OCI-LY1 (cell line): ENCODE data around the gene CSGALNACT2.

Experiments used
- H2AFZ ChIP-seq: fragments of 200-600 bp; sonication (generic), shearing (Covaris generic); 2 replicates; pipeline ENCODE4 v1.6.0; 2014; ENCODE audit warnings: antibody characterized with exemption, mild to moderate bottlenecking, low read length
- H3F3A ChIP-seq: fragments of 200-600 bp; sonication (generic), shearing (Covaris generic); 2 replicates; pipeline ENCODE4 v1.6.0; 2014; ENCODE audit warnings: mild to moderate bottlenecking, antibody characterized with exemption, low read length, moderate library complexity; ENCODE audit not compliant: insufficient read depth
- H3K27ac ChIP-seq: fragments of 200-600 bp; sonication (generic); 2 replicates; pipeline ENCODE4 v1.5.1; 2014; ENCODE audit warnings: low read length, mixed run types, mild to moderate bottlenecking, low read depth; ENCODE audit not compliant: poor library complexity, severe bottlenecking
- H3K27me3 ChIP-seq: fragments of 200-600 bp; sonication (generic); 2 replicates; pipeline ENCODE4 v1.6.0; 2014; ENCODE audit warnings: antibody characterized with exemption, mild to moderate bottlenecking, low read length, moderate library complexity; ENCODE audit not compliant: insufficient read depth
- H3K36me3 ChIP-seq: fragments of 200-600 bp; sonication (generic); 2 replicates; pipeline ENCODE4 v1.6.1; 2014; ENCODE audit warnings: mild to moderate bottlenecking, antibody characterized with exemption, low read length, moderate library complexity, mixed read lengths; ENCODE audit not compliant: insufficient read depth
- H3K4me1 ChIP-seq: fragments of 200-600 bp; sonication (generic); 2 replicates; pipeline ENCODE4 v1.5.1; 2014; ENCODE audit warnings: mild to moderate bottlenecking, low read length, moderate library complexity; ENCODE audit not compliant: insufficient read depth, severe bottlenecking
- H3K4me2 ChIP-seq: fragments of 200-600 bp; sonication (generic), shearing (Covaris generic); 2 replicates; pipeline ENCODE4 v1.6.1; 2014; ENCODE audit warnings: low read length
- H3K4me3 ChIP-seq: fragments of 200-600 bp; sonication (generic); 2 replicates; pipeline ENCODE4 v1.5.1; 2014; ENCODE audit warnings: low read length, low read depth, mild to moderate bottlenecking, mixed read lengths; ENCODE audit not compliant: poor library complexity, severe bottlenecking
- H3K79me2 ChIP-seq: fragments of 200-600 bp; shearing (Covaris generic); 2 replicates; pipeline ENCODE4 v1.6.1; 2016; ENCODE audit warnings: mixed run types, low read length, mixed read lengths; ENCODE audit not compliant: insufficient read depth
- H3K9ac ChIP-seq: fragments of 200-600 bp; sonication (generic), shearing (Covaris generic); 2 replicates; pipeline ENCODE4 v1.6.1; 2014; ENCODE audit warnings: mild to moderate bottlenecking, low read length, mixed read lengths
- H3K9me2 ChIP-seq: fragments of 200-600 bp; sonication (generic), shearing (Covaris generic); 2 replicates; pipeline ENCODE4 v1.6.1; 2014; ENCODE audit warnings: low read depth, mild to moderate bottlenecking, low read length, mixed read lengths
- H3K9me3 ChIP-seq: fragments of 200-600 bp; shearing (Covaris generic); 2 replicates; pipeline ENCODE4 v1.6.1; 2014; ENCODE audit warnings: low read length, mixed read lengths
- H4K20me1 ChIP-seq: fragments of 200-600 bp; sonication (generic), shearing (Covaris generic); 2 replicates; pipeline ENCODE4 v1.6.0; 2016; ENCODE audit warnings: mild to moderate bottlenecking, low read length; ENCODE audit not compliant: insufficient read depth
- EZH2 ChIP-seq: fragments of 200-600 bp; sonication (generic), shearing (Covaris generic); IDR thresholded peaks from 2 replicates; pipeline ENCODE4 v1.8.0; 2017; ENCODE audit warnings: borderline replicate concordance, mixed run types, mild to moderate bottlenecking, antibody characterized with exemption, low read length, moderate library complexity, mixed read lengths
- TF ChIP-seq, protein P1 (sequence below): fragments of 200-600 bp; sonication (generic), shearing (Covaris generic); IDR thresholded peaks from 2 replicates; pipeline ENCODE4 v1.5.1; 2017; ENCODE audit warnings: mild to moderate bottlenecking, antibody characterized with exemption, low read length, moderate library complexity, mixed read lengths

The CSGALNACT2 gene

DNA sequence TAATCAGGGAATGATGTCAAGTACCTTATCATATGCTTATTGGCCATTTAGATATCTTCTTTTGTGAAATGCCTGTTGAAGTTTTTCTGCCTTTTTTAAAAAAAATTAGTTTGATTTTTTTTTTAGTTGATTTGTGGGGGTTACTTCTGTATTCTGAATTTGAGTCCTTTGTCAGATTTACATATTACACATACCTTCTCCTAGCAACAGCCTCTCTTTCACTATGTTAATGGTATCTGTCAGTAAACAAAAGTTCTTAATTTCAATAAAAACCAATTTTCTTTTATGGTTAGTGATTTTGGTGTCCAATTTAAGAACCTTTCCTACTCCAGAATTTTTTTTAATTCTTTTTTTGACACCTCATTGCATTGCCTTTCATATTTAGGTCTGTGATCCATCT, 52.0 kb downstream of the CSGALNACT2 start:
- no peaks in the 10 kb centered on the region for H3F3A ChIP-seq

DNA sequence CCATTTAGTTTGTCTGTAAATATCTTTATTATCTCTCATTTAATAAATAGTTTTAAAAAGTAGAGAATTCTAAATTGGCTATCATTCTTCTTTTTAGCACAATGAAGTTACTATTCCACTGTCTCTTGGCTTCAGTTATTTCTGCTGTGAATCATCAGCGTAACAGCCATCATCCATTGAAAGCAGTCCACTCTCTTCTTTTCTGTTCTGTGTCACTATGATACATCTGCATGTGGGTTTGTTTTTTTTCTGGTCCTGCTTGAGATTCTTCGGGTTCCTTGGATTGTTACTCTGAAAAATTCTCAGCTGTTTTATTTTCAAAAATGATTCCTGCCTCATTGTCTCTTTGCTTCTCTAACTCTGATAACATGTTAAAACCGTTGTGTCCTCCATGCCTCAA, 52.5 kb downstream of the CSGALNACT2 start:
- no peaks in the 10 kb centered on the region; the same call in 1 of the 2 replicates for H3K36me3 ChIP-seq
- no peak overlapping the region for H2AFZ ChIP-seq
- H3K9me2 ChIP-seq, result no peaks in the 10 kb centered on the region
- no peaks in the 10 kb centered on the region for H3F3A ChIP-seq
- H3K79me2 ChIP-seq, result no peaks in the 10 kb centered on the region
- no peaks in the 10 kb centered on the region for H3K9me3 ChIP-seq
- no peaks in the 10 kb centered on the region for H3K27me3 ChIP-seq
- H3K4me2 ChIP-seq, result no peak overlapping the region
- H4K20me1 ChIP-seq, result no peaks in the 10 kb centered on the region
- H3K4me1 ChIP-seq, result no peaks in the 10 kb centered on the region
- TF ChIP-seq, protein P1, sequence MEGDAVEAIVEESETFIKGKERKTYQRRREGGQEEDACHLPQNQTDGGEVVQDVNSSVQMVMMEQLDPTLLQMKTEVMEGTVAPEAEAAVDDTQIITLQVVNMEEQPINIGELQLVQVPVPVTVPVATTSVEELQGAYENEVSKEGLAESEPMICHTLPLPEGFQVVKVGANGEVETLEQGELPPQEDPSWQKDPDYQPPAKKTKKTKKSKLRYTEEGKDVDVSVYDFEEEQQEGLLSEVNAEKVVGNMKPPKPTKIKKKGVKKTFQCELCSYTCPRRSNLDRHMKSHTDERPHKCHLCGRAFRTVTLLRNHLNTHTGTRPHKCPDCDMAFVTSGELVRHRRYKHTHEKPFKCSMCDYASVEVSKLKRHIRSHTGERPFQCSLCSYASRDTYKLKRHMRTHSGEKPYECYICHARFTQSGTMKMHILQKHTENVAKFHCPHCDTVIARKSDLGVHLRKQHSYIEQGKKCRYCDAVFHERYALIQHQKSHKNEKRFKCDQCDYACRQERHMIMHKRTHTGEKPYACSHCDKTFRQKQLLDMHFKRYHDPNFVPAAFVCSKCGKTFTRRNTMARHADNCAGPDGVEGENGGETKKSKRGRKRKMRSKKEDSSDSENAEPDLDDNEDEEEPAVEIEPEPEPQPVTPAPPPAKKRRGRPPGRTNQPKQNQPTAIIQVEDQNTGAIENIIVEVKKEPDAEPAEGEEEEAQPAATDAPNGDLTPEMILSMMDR, result no peak
- no peak for TF ChIP-seq EZH2
- H3K9ac ChIP-seq, result no peak overlapping the region
- H3K27ac ChIP-seq, result no peak overlapping the region
- no peak overlapping the region for H3K4me3 ChIP-seq

More for the DNA sequence above, 52.0 kb downstream of the CSGALNACT2 start:
- H3K27me3 ChIP-seq, result no peaks in the 10 kb centered on the region
- H3K4me2 ChIP-seq, result no peak overlapping the region
- H4K20me1 ChIP-seq, result no peaks in the 10 kb centered on the region
- H3K4me3 ChIP-seq, result no peak overlapping the region
- H3K9me2 ChIP-seq, result no peaks in the 10 kb centered on the region
- no peaks in the 10 kb centered on the region for H3K9me3 ChIP-seq
- H3K79me2 ChIP-seq, result no peaks in the 10 kb centered on the region
- no peak overlapping the region for H2AFZ ChIP-seq
- no peaks in the 10 kb centered on the region for H3K4me1 ChIP-seq
- H3K36me3 ChIP-seq, result no peaks in the 10 kb centered on the region; the same call in 1 of the 2 replicates
- no peak overlapping the region for H3K9ac ChIP-seq
- no peak for TF ChIP-seq EZH2
- TF ChIP-seq, protein P1, result no peak
- H3K27ac ChIP-seq, result no peak overlapping the region

DNA sequence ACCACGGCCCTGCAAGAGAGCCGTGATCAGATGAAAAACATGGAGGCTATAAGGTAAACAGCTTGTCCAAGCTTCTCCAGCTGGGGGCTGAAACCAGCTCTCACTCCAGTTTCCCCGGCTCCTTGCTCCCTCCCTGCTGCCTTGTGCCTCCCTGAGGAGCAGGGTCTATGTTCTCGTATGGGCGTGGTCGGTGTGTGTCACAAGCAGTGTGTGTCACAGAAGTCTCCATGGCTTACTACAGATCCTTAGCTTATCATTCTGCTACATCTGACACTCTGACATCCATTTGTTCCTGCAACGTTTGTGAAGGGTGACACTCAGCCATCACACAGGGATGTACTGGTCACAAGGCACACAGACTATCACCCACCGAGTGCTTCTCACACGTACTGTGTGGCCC, 54.6 kb downstream of the CSGALNACT2 start:
- TF ChIP-seq EZH2, result no peak
- TF ChIP-seq, protein P1, result no peak
- no peaks in the 10 kb centered on the region for H4K20me1 ChIP-seq
- H2AFZ ChIP-seq, result no peak overlapping the region
- no peak overlapping the region for H3K27ac ChIP-seq
- no peaks in the 10 kb centered on the region for H3K36me3 ChIP-seq
- H3K79me2 ChIP-seq, result no peaks in the 10 kb centered on the region
- no peaks in the 10 kb centered on the region for H3K4me1 ChIP-seq
- no peak overlapping the region for H3K4me2 ChIP-seq
- no peak overlapping the region for H3K9ac ChIP-seq
- no peaks in the 10 kb centered on the region for H3F3A ChIP-seq
- H3K9me3 ChIP-seq, result no peaks in the 10 kb centered on the region
- no peaks in the 10 kb centered on the region for H3K9me2 ChIP-seq
- H3K27me3 ChIP-seq, result no peaks in the 10 kb centered on the region
- H3K4me3 ChIP-seq, result no peak overlapping the region
